PFSK-1 (cell line): ENCODE data around the gene MDFIC.

Experiments used
- POLR2AphosphoS5 ChIP-seq: IDR thresholded peaks from 2 replicates; pipeline ENCODE4 v1.6.1; 2012; ENCODE audit warnings: low read depth, mild to moderate bottlenecking, control low read depth, low read length, moderate library complexity
- SIN3A ChIP-seq: IDR thresholded peaks from 2 replicates; pipeline ENCODE4 v1.6.1; 2012; ENCODE audit warnings: mild to moderate bottlenecking, low read length, moderate library complexity, borderline replicate concordance; ENCODE audit not compliant: insufficient read depth
- TF ChIP-seq, protein P1 (sequence below), 2 experiments: IDR thresholded peaks; 2 replicates each; pipeline versions ENCODE4 v1.6.1 to v1.8.0; 2011 to 2012; ENCODE audit warnings: low read depth in 2 of 2, low read length in 2 of 2, control low read depth in 1 of 2, inconsistent platforms in 1 of 2, mild to moderate bottlenecking in 1 of 2, moderate library complexity in 1 of 2; ENCODE audit not compliant: insufficient read depth in 1 of 2

- TF ChIP-seq SIN3A (no peak), POLR2AphosphoS5 (no peak)
- TF ChIP-seq, protein P1, sequence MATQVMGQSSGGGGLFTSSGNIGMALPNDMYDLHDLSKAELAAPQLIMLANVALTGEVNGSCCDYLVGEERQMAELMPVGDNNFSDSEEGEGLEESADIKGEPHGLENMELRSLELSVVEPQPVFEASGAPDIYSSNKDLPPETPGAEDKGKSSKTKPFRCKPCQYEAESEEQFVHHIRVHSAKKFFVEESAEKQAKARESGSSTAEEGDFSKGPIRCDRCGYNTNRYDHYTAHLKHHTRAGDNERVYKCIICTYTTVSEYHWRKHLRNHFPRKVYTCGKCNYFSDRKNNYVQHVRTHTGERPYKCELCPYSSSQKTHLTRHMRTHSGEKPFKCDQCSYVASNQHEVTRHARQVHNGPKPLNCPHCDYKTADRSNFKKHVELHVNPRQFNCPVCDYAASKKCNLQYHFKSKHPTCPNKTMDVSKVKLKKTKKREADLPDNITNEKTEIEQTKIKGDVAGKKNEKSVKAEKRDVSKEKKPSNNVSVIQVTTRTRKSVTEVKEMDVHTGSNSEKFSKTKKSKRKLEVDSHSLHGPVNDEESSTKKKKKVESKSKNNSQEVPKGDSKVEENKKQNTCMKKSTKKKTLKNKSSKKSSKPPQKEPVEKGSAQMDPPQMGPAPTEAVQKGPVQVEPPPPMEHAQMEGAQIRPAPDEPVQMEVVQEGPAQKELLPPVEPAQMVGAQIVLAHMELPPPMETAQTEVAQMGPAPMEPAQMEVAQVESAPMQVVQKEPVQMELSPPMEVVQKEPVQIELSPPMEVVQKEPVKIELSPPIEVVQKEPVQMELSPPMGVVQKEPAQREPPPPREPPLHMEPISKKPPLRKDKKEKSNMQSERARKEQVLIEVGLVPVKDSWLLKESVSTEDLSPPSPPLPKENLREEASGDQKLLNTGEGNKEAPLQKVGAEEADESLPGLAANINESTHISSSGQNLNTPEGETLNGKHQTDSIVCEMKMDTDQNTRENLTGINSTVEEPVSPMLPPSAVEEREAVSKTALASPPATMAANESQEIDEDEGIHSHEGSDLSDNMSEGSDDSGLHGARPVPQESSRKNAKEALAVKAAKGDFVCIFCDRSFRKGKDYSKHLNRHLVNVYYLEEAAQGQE (IDR thresholded peaks at IDR 0.05; ENCODE audit: insufficient read depth in 1 of 2, low read depth in 2 of 2, low read length in 2 of 2) = no peak
Measured at GRCh38 chr7:114957444-114957843, 35.5 kb downstream of the MDFIC start.
